Endothelial cell of umbilical vein (primary cell): ENCODE results near the gene ABCC4. TPM values are rescaled to one million over a fixed set of nuclear protein-coding genes. Genes with fewer than 3 reads are reported as not detected.
A peak's percentile ranks its signal among the peaks of the same experiment; 100 is the strongest.

ENCODE experiments used
- BruUV-seq: library from RNA; stranded (reverse); fragments of 400-500 nt; replicated peaks from 2 replicates; lab custom pipeline; 2021; lab: Mats Ljungman, UMichigan
- CTCF ChIA-PET: fragments of 300-600, 350-600 bp; sonication (Branson Sonifier 250); formaldehyde crosslinking; loops from one replicate; lab custom pipeline; 2021; ENCODE audit warnings: antibody characterized with exemption, inconsistent platforms; lab: Charles Lee
- POLR2A ChIA-PET: fragments of 300-600, 350-600 bp; sonication (Branson Sonifier 250); formaldehyde crosslinking; loops from one replicate; lab custom pipeline; 2021; ENCODE audit warnings: antibody characterized with exemption, inconsistent platforms; lab: Charles Lee
- DNase-seq: peaks from one replicate; pipeline ENCODE4 v3.0.0-alpha.2; 2011; ENCODE audit warnings: low read depth, low spot score
- FAIRE-seq: peaks from 2 replicates; lab custom pipeline; 2011; peaks lifted over from hg19 to GRCh38; lab: Jason Lieb, UNC
- H2AFZ ChIP-seq: 2 replicates; pipeline ENCODE4 v1.6.0; 2012; ENCODE audit warnings: low read depth, low read length, control low read depth, inconsistent platforms
- H3K27ac ChIP-seq: 2 replicates; pipeline ENCODE4 v1.5.1; 2011; ENCODE audit warnings: low read depth, mild to moderate bottlenecking, control low read depth, low read length, moderate library complexity; ENCODE audit not compliant: insufficient read depth
- H3K27me3 ChIP-seq, 2 experiments: 2 replicates each; pipeline versions ENCODE4 v1.6.0 to v1.6.1; 2011; ENCODE audit warnings: low read length in 2 of 2, mixed read lengths in 1 of 2; ENCODE audit not compliant: control insufficient read depth in 2 of 2, insufficient read depth in 2 of 2
- H3K36me3 ChIP-seq, 2 experiments: 2 replicates in 1 of 2; 3 replicates in 1 of 2; pipeline ENCODE4 v1.5.1; 2011; ENCODE audit warnings: low read length in 2 of 2, mild to moderate bottlenecking in 1 of 2, moderate library complexity in 1 of 2; ENCODE audit not compliant: control insufficient read depth in 2 of 2, insufficient read depth in 2 of 2; ENCODE audit errors: extremely low read depth in 1 of 2
- H3K4me1 ChIP-seq: 3 replicates; pipeline ENCODE4 v1.5.1; 2011; ENCODE audit warnings: mild to moderate bottlenecking, low read length; ENCODE audit not compliant: control insufficient read depth, insufficient read depth; ENCODE audit errors: extremely low read depth
- H3K4me2 ChIP-seq: 2 replicates; pipeline ENCODE4 v1.6.1; 2011; ENCODE audit warnings: low read length, control low read depth, mixed read lengths; ENCODE audit not compliant: insufficient read depth
- H3K4me3 ChIP-seq, 3 experiments: fragments of 200-600 bp in 1 of 3; sonication (generic), shearing (Covaris generic) in 1 of 3; replicated peaks in 1 of 3; 2 replicates each; pipeline ENCODE4 v1.5.1; 2011 to 2016; ENCODE audit warnings: control low read depth in 3 of 3, low read length in 3 of 3, mild to moderate bottlenecking in 2 of 3, inconsistent platforms in 1 of 3, low read depth in 1 of 3, moderate library complexity in 1 of 3; ENCODE audit not compliant: insufficient read depth in 1 of 3
- H3K79me2 ChIP-seq: 2 replicates; pipeline ENCODE4 v1.6.0; 2012; ENCODE audit warnings: low read length, inconsistent platforms; ENCODE audit not compliant: control insufficient read depth, insufficient read depth
- H3K9ac ChIP-seq: replicated peaks from 2 replicates; pipeline ENCODE3; 2011; ENCODE audit warnings: low read length, control low read depth; ENCODE audit not compliant: insufficient read depth; ENCODE audit errors: extremely low read depth
- H3K9me1 ChIP-seq: replicated peaks from 3 replicates; pipeline ENCODE4 v1.6.0; 2011; ENCODE audit warnings: mild to moderate bottlenecking, low read length; ENCODE audit not compliant: control insufficient read depth, insufficient read depth; ENCODE audit errors: extremely low read depth
- H3K9me3 ChIP-seq: replicated peaks from 2 replicates; pipeline ENCODE4 v1.5.1; 2012; ENCODE audit warnings: low read length, inconsistent platforms; ENCODE audit not compliant: control insufficient read depth, insufficient read depth
- H4K20me1 ChIP-seq: replicated peaks from 2 replicates; pipeline ENCODE3; 2011; ENCODE audit warnings: mild to moderate bottlenecking, low read length; ENCODE audit not compliant: control insufficient read depth, insufficient read depth; ENCODE audit errors: extremely low read depth
- EZH2 ChIP-seq: IDR thresholded peaks from 2 replicates; pipeline ENCODE4 v1.6.1; 2012; ENCODE audit warnings: borderline replicate concordance, low read depth, mild to moderate bottlenecking, moderate library complexity, low read length, inconsistent platforms; ENCODE audit not compliant: severe bottlenecking
- FOS ChIP-seq: IDR thresholded peaks from 2 replicates; pipeline ENCODE4 v1.6.1; 2011; ENCODE audit warnings: mild to moderate bottlenecking, low read length, moderate library complexity, borderline replicate concordance; ENCODE audit not compliant: insufficient read depth
- GATA2 ChIP-seq: IDR thresholded peaks from 2 replicates; pipeline ENCODE4 v1.7.0; 2011; ENCODE audit warnings: low read depth, mild to moderate bottlenecking, moderate library complexity, mixed read lengths, low read length; ENCODE audit not compliant: insufficient read length, insufficient read depth
- JUN ChIP-seq: IDR thresholded peaks from 2 replicates; pipeline ENCODE4 v1.6.1; 2011; ENCODE audit warnings: borderline replicate concordance, low read depth; ENCODE audit not compliant: insufficient read length, insufficient read depth
- MYC ChIP-seq: IDR thresholded peaks from one replicate; pipeline ENCODE4 v1.6.1; 2011; ENCODE audit warnings: mild to moderate bottlenecking, low read depth, low read length
- POLR2A ChIP-seq: IDR thresholded peaks from 2 replicates; pipeline ENCODE4 v1.6.1; 2012; ENCODE audit warnings: low read depth, mild to moderate bottlenecking, control low read depth, low read length
- POLR2AphosphoS5 ChIP-seq: IDR thresholded peaks from 2 replicates; pipeline ENCODE4 v1.6.1; 2012; ENCODE audit warnings: low read depth, mild to moderate bottlenecking, control low read depth, low read length, moderate library complexity; ENCODE audit not compliant: insufficient read depth
- dilution Hi-C: fragments of 300-500 bp; cut with MboI; formaldehyde crosslinking; loops from one replicate; pipeline ENCODE4 v1.15.0; 2019; ENCODE audit warnings: low sequenced_read_pairs; ENCODE audit not compliant: extremely low pct_ligation_motif_present
- intact Hi-C: fragments of 100-400 bp; cut with micrococcal nuclease; formaldehyde crosslinking; loops from one replicate; pipeline ENCODE4 v1.10.0; 2022
- polyA plus RNA-seq, 4 experiments: library from polyadenylated mRNA; depleted of rRNA in 3 of 4; stranded (reverse) in 3 of 4; unstranded in 1 of 4; fragments of >200 nt; gene quantifications; 2 replicates each; pipeline versions ENCODE4 v1.2.1 to v1.2.3, GENCODE V29; 2011 to 2012; ENCODE audit warnings: missing spikeins in 1 of 4
- total RNA-seq: library from RNA; stranded (reverse); gene quantifications from 2 replicates; pipeline ENCODE4 v1.2.3, GENCODE V29; 2021
- TF ChIP-seq, protein P1 (sequence below): IDR thresholded peaks from 2 replicates; pipeline ENCODE4 v1.6.1; 2011; ENCODE audit not compliant: insufficient read depth, insufficient read length
- TF ChIP-seq, protein P2 (sequence below), 2 donors: IDR thresholded peaks; 1 replicate in 1 of 2; 2 replicates in 1 of 2; pipeline ENCODE4 v1.5.1; 2011; ENCODE audit warnings: low read length in 2 of 2, mild to moderate bottlenecking in 2 of 2, moderate library complexity in 2 of 2, control low read depth in 1 of 2, inconsistent platforms in 1 of 2, low read depth in 1 of 2; ENCODE audit not compliant: insufficient read depth in 1 of 2; ENCODE audit errors: extremely low read depth in 1 of 2

The ABCC4 gene
- total and polyA plus RNA-seq, 2 donors (not counting 3 experiments of a cell fraction or from before 2014, with no cell fraction given): 9.2 to 15.9 TPM

- Histone ChIP-seq H3K9ac (no peak overlapping the region), H3K27ac (no peak overlapping the region), H3K4me2 (peak overlapping the region; percentile 21), H3K9me1 (no peaks in the 10 kb centered on the region), H3K27me3 (no peaks in the 10 kb centered on the region), H3K79me2 (no peaks in the 10 kb centered on the region), H3K9me3 (no peaks in the 10 kb centered on the region), H3K4me1 (peaks cover 13% of the 10 kb centered on the region), H3K4me3 (no peak overlapping the region), H3K36me3 (no peaks in the 10 kb centered on the region), H4K20me1 (no peaks in the 10 kb centered on the region), H2AFZ (peak overlapping the region; percentile 48)
- dilution Hi-C loops (no loop called here), intact Hi-C loops (no loop called here)
- FAIRE-seq (peak; percentile 85), DNase-seq (peak; percentile 76)
- POLR2A ChIA-PET: no interaction called here
- CTCF ChIA-PET: interaction anchor here (1.1 to 1.6 kb wide), 6 partner anchors 9 to 276 kb away, joined by 3 to 8 read pairs (median 5); no protein-coding TSS in a partner anchor
- BruUV-seq: no TSS peak
- peak; percentile 14 for TF ChIP-seq JUN
- TF ChIP-seq, protein P1, sequence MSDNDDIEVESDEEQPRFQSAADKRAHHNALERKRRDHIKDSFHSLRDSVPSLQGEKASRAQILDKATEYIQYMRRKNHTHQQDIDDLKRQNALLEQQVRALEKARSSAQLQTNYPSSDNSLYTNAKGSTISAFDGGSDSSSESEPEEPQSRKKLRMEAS: no peak
These were observed 173.1 kb downstream of the ABCC4 start for GRCh38 chr13:95128045-95128643.

- intact Hi-C loops: no loop called here
- Histone ChIP-seq H3K36me3 (no peaks in the 10 kb centered on the region), H3K4me2 (no peak overlapping the region), H3K4me3 (no peak overlapping the region), H3K27me3 (no peaks in the 10 kb centered on the region), H2AFZ (no peak overlapping the region), H3K9ac (no peak overlapping the region), H3K9me3 (no peaks in the 10 kb centered on the region), H3K4me1 (peaks cover 22% of the 10 kb centered on the region), H3K27ac (no peak overlapping the region), H3K9me1 (no peaks in the 10 kb centered on the region), H4K20me1 (no peaks in the 10 kb centered on the region), H3K79me2 (no peaks in the 10 kb centered on the region)
- TF ChIP-seq MYC: no peak
- no peak for TF ChIP-seq POLR2A
- TF ChIP-seq EZH2: no peak
- TF ChIP-seq, protein P2, sequence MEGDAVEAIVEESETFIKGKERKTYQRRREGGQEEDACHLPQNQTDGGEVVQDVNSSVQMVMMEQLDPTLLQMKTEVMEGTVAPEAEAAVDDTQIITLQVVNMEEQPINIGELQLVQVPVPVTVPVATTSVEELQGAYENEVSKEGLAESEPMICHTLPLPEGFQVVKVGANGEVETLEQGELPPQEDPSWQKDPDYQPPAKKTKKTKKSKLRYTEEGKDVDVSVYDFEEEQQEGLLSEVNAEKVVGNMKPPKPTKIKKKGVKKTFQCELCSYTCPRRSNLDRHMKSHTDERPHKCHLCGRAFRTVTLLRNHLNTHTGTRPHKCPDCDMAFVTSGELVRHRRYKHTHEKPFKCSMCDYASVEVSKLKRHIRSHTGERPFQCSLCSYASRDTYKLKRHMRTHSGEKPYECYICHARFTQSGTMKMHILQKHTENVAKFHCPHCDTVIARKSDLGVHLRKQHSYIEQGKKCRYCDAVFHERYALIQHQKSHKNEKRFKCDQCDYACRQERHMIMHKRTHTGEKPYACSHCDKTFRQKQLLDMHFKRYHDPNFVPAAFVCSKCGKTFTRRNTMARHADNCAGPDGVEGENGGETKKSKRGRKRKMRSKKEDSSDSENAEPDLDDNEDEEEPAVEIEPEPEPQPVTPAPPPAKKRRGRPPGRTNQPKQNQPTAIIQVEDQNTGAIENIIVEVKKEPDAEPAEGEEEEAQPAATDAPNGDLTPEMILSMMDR (IDR thresholded peaks at IDR 0.05; ENCODE audit: extremely low read depth in 1 of 2, insufficient read depth in 1 of 2, low read depth in 1 of 2, low read length in 2 of 2): no peak
- TF ChIP-seq POLR2AphosphoS5: no peak
- TF ChIP-seq, protein P1: no peak
- no peak for TF ChIP-seq FOS
- no peak for TF ChIP-seq GATA2
- TF ChIP-seq JUN: no peak
- ChIA-PET POLR2A (no interaction called here), CTCF (no interaction called here)
- FAIRE-seq: no peak
- BruUV-seq: no TSS peak
- dilution Hi-C loops: no loop called here
- DNase-seq: no peak
These were observed 176.3 kb downstream of the ABCC4 start for GRCh38 chr13:95124959-95125358.
